Measurements from ENCODE around the gene LBX2.
"Not testable (repeated sequence)": the region's sequence is repeated elsewhere in the genome, so short reads cannot be mapped to it uniquely, and the experiment has no call there.

The LBX2 gene

DNA sequence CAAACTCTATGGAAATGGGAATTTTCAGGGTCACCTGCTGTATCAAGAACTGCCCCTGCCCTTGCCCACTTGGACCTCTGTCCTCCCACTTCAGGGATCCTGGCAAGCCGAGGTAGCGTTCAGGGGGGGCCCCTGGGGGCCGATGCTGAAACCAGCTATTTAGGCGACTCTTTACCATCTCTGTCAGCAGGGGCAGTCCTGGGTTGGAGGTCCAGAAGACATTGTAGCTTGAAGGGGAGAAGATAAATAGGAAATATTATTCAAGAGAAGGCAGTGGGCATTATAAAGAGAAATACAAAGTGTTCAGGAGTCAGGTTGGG lies 36.7 kb downstream of the LBX2 start:
- Mint-ChIP-seq H3K36me3 (ENCODE audit: low read depth) (peaks cover 11% of the 10 kb centered on the region), H3K9me3 (no peaks in the 10 kb centered on the region), H3K27ac (no peak overlapping the region), H3K4me3 (no peak overlapping the region), H3K4me1 (ENCODE audit: low read depth) (peaks cover 44% of the 10 kb centered on the region), H3K27me3 (no peaks in the 10 kb centered on the region)

DNA sequence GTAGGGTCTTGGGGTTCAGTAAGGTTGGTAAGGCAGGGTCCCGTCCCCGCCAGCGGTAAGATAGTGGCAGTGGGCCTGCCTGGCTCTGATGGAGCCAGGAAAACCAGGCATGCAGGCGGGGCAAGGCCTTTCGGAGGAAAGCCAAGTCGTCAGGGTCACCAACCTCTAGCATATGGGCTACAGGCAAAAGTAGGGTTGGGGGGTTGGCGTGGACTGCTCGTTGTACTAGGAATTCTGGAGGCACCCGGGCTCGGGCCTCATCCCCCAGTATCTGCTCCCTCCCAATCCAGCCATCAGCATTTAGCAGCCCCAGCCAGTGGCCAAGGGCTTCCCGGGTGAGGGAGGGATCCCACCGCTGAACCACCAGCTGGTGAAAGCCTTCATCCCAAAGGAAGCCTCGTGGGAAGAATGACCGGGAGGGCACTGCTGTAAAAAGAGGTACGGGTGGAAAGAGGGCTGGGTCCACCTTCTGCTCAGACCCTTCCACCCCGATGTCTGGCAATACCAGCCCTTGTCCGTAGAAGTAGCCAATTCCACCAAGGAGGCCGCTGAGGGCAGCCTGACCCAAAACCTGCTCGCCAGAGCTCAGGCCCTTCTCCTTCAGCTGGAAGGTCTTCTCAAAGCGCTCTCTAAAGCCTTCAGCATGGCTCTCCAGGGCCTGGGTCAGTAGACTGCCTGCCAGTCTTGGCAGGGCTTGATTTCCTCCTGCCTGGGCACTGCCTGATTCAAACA lies 37.2 kb downstream of the LBX2 start:
- Mint-ChIP-seq H3K27me3 (no peaks in the 10 kb centered on the region), H3K4me1 (ENCODE audit: low read depth) (peaks cover 45% of the 10 kb centered on the region), H3K27ac (no peak overlapping the region), H3K9me3 (no peaks in the 10 kb centered on the region), H3K4me3 (no peak overlapping the region), H3K36me3 (ENCODE audit: low read depth) (peaks cover 12% of the 10 kb centered on the region)

DNA sequence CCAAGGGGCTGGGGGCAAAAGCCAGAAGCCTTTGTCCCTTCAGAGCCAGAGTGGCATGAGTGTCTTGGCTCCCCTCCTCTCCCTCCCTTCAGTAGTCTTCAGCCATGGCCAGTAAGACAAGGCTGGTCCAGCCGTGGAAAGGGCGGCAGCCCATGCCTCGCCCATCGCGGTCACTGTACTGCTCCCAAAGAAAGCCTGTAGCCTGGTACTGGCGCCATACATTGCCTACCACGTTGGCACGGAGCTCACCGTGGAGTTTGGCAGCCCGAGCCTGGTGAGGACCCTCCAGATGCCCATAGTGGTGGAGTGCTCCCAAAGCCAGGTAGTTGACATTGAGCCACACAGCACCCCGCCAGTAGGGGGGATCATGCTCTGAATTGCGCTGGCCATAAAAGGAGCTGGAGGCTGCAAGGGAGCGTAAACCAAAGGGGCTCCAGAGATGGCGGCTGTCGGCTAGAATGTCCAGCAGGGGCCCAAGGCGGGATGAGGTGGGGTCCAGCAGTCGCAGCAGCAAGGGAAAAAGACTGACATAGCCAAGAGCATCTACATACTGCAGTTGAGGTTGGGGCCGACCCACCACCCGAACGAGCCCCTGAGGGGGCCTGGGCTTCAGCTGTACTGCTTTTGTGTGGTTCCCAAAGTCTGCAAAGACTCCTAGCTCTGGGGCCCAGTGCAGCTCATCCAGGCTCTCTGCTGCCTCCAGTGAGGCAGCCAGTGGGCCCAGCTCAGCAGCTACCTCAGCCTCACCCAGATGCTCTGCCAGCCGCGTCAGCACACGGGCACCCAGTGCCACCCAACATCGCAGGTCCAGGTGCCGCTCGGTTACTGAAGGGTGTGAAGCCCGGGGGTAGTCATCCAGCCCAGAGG lies 38.0 kb downstream of the LBX2 start:
- peaks cover 53% of the 10 kb centered on the region for H3K4me1 Mint-ChIP-seq (ENCODE audit: low read depth)
- no peaks in the 10 kb centered on the region for H3K9me3 Mint-ChIP-seq
- H3K4me3 Mint-ChIP-seq = no peak overlapping the region
- H3K27me3 Mint-ChIP-seq = no peaks in the 10 kb centered on the region
- H3K36me3 Mint-ChIP-seq (ENCODE audit: low read depth) = peaks cover 18% of the 10 kb centered on the region
- no peak overlapping the region for H3K27ac Mint-ChIP-seq

DNA sequence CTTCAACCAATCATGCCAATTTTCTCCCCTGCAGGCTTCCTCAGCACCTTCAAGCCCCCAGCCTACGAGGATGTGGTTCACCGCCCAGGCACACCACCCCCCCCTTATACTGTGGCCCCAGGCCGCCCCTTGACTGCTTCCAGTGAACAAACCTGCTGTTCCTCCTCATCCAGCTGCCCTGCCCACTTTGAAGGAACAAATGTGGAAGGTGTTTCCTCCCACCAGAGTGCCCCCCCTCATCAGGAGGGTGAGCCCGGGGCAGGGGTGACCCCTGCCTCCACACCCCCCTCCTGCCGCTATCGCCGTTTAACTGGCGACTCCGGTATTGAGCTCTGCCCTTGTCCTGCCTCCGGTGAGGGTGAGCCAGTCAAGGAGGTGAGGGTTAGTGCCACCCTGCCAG lies 39.2 kb downstream of the LBX2 start:
- Mint-ChIP-seq H3K4me1 (ENCODE audit: low read depth) (peaks cover 59% of the 10 kb centered on the region), H3K27ac (peak overlapping the region; percentile 52), H3K36me3 (ENCODE audit: low read depth) (peaks cover 27% of the 10 kb centered on the region), H3K4me3 (peak overlapping the region; percentile 96)
- H3K9me3 Mint-ChIP-seq, H3K27me3 Mint-ChIP-seq: not testable (repeated sequence)

DNA sequence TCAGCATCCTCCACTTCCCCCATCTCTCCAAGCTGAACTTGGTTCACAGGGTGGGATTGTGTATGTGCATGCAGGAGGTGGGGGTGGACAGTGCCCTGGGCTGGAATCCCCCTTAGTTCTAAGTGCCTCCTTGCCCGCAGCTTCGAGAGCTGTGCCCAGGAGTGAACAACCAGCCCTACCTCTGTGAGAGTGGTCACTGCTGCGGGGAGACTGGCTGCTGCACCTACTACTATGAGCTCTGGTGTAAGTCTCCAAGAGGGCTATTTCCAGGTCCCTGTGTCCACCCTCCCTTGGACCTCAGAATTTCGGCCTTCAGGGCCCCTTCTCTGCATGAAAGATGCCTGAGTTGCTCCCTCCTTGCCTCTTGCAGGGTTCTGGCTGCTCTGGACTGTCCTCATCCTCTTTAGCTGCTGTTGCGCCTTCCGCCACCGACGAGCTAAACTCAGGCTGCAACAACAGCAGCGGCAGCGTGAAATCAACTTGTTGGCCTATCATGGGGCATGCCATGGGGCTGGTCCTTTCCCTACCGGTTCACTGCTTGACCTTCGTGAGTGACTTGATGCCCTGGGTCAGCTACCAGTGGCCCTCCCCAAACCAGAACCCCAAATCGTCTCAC lies 39.8 kb downstream of the LBX2 start:
- Mint-ChIP-seq H3K4me1 (ENCODE audit: low read depth) (peaks cover 65% of the 10 kb centered on the region), H3K4me3 (peak overlapping the region; percentile 96), H3K36me3 (ENCODE audit: low read depth) (peaks cover 30% of the 10 kb centered on the region), H3K27ac (peak overlapping the region; percentile 52)
- H3K9me3 Mint-ChIP-seq, H3K27me3 Mint-ChIP-seq: not testable (repeated sequence)

DNA sequence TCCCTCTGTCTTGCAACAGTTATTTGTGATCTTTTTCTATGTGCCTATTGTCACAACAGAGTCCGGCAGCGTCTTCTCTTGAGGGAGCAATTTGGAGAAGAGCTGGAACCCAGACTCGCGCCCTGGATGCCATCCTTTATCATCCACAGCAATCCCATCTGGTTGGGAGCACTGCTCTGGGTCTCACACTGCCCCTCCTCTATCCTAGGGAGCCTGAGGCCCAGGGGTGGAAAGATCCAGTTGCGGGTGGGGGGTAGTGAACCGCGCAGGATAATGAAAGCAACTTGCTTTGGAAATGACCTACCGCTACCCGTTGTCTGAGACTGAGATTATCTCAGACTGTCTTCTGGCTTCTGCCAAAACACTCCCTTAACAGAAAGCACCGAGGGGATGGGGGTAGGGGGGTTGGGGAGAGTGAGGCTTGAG lies 40.5 kb downstream of the LBX2 start:
- H3K27ac Mint-ChIP-seq = peak overlapping the region; percentile 98
- peaks cover 67% of the 10 kb centered on the region for H3K4me1 Mint-ChIP-seq (ENCODE audit: low read depth)
- no peaks in the 10 kb centered on the region for H3K27me3 Mint-ChIP-seq
- peaks cover 30% of the 10 kb centered on the region for H3K36me3 Mint-ChIP-seq (ENCODE audit: low read depth)
- peak overlapping the region; percentile 96 for H3K4me3 Mint-ChIP-seq
- H3K9me3 Mint-ChIP-seq = no peaks in the 10 kb centered on the region

DNA sequence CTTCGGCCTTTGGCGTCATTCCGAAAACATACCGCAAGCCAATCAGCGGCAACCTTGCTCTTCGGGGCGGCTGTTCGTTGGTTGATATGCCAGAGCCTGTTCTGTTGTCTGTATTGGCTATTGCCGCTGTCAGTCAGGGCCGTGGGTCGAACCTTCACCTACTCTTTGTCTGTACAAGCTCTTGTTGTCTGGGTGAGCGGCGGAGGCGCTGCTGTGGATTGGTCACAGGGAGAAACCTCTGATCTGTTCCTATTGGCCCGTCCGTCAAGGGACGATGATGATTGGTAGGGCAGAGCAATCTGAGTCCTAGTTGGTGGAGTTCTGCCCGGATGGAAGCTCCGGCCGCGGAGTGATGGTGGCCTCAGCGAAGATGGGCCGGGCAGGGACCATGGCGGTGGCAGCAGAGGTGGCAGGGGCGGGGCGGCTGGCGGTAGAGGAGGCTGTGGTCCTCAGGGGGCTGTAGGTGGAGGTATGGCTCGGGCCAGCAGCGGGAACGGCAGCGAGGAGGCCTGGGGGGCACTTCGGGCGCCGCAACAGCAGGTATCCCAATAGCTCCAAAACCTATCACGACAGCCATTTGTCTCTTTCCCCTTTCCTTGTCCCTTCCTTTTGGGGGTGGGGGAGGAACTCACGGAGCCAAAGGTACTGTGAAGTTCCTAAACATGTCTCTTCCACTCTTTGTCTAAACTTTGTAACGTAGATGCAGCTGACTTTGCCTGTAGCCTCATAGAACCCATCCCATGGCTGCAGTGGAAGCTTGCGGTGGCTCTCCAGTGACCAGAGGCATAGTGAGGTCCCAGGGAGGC lies 41.1 kb downstream of the LBX2 start, which contains the start of gene WBP1:
Gene WBP1 (plus strand): TSS at position 307 of the 806 bp plus-strand sequence. CDS start 165 bp downstream, at position 472.
- Mint-ChIP-seq H3K4me3 (peak within 1 kb of the TSS; percentile 96), H3K9me3 (no peaks in the 10 kb centered on the region), H3K36me3 (ENCODE audit: low read depth) (peaks cover 29% of the 10 kb centered on the region), H3K27me3 (no peaks in the 10 kb centered on the region), H3K4me1 (ENCODE audit: low read depth) (peaks cover 63% of the 10 kb centered on the region), H3K27ac (peak within 1 kb of the TSS; percentile 98)

DNA sequence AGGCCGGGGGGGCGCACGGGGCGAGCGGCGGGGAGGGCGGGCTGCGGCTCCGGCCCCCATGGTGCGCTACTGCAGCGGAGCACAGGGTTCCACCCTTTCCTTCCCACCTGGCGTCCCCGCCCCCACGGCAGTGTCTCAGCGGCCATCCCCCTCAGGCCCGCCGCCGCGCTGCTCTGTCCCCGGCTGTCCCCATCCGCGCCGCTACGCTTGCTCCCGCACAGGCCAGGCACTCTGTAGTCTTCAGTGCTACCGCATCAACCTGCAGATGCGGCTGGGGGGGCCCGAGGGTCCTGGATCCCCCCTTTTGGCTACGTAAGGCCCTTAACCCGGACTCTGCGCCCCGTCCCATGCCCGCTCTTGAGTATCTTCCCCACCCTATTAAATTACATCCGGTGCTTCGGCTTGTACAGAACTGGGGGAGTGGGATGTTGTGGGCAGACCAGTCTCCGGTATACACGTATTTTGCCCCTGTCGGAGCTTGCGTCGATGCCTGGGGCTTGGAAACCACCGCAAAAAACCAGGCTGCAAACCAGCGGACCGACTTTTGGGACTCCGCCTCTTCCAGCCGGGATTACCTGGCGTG lies 41.8 kb downstream of the LBX2 start:
- Mint-ChIP-seq H3K27me3 (no peaks in the 10 kb centered on the region), H3K27ac (peak overlapping the region; percentile 98), H3K36me3 (ENCODE audit: low read depth) (peaks cover 22% of the 10 kb centered on the region), H3K4me3 (peak overlapping the region; percentile 96), H3K9me3 (no peaks in the 10 kb centered on the region), H3K4me1 (ENCODE audit: low read depth) (peaks cover 63% of the 10 kb centered on the region)

DNA sequence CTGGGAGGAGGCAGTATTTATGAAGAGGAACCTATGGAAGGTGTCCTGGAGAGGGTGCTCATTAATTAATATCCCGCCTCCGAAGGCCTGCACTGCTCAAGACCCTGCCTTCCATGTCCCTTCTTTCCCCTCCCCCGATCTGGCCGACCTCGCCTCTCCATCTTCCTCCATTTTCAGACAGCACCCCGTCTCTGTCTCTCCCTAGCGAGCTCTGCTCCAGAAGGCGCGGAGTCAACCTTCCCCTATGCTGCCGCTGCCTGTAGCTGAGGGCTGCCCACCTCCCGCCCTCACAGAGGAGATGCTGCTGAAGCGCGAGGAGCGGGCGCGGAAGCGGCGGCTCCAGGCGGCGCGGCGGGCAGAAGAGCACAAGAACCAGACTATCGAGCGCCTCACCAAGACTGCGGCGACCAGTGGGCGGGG lies 42.3 kb downstream of the LBX2 start:
- Mint-ChIP-seq H3K9me3 (no peaks in the 10 kb centered on the region), H3K36me3 (ENCODE audit: low read depth) (peaks cover 19% of the 10 kb centered on the region), H3K27ac (peak overlapping the region; percentile 94), H3K27me3 (no peaks in the 10 kb centered on the region), H3K4me3 (peak overlapping the region; percentile 96), H3K4me1 (ENCODE audit: low read depth) (peaks cover 67% of the 10 kb centered on the region)

DNA sequence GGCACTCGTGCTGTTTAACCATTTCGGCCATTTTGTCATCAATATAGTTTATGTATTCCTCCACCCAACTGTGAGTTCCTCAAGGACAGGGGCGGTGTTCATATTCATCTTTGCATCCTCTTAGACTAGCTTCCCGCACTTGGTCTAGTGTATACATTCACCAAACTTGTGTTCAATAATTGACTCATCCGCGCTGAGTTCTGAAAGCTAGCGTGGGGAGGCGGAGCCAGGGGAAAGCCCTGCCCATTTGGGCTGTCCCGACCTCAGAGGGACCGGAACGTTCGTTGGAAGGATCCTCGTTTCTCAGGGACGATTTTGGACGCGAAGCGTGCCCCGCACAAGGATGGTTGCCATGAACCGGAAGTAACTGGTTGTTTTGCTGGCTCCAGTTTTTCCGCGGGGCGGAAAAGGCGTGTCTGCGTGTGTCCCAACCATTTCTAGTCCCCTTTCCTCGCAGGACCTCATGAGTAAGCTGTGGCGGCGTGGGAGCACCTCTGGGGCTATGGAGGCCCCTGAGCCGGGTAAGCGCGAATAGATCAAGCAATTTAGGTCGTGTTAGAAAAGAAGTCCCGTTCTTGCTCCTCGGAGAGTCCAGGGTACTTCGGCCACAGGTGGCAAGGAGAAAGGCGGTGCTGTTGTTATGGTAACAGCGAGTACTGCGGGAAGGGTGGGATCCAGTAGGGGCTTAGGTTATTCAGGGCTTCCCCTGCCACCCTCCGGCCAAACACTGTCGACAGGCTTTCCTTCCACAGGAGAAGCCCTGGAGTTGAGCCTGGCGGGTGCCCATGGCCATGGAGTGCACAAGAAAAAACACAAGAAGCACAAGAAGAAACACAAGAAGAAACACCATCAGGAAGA lies 44.5 kb downstream of the LBX2 start, which contains the start of gene INO80B:
Gene INO80B (plus strand): TSS at position 434 of the 858 bp plus-strand sequence. CDS start 30 bp downstream, at position 464.
- peak within 1 kb of the TSS; percentile 96 for H3K4me3 Mint-ChIP-seq
- no peaks in the 10 kb centered on the region for H3K27me3 Mint-ChIP-seq
- peak within 1 kb of the TSS; percentile 94 for H3K27ac Mint-ChIP-seq
- peaks cover 64% of the 10 kb centered on the region for H3K4me1 Mint-ChIP-seq (ENCODE audit: low read depth)
- H3K36me3 Mint-ChIP-seq (ENCODE audit: low read depth) = peaks cover 19% of the 10 kb centered on the region
- H3K9me3 Mint-ChIP-seq = no peaks in the 10 kb centered on the region

DNA sequence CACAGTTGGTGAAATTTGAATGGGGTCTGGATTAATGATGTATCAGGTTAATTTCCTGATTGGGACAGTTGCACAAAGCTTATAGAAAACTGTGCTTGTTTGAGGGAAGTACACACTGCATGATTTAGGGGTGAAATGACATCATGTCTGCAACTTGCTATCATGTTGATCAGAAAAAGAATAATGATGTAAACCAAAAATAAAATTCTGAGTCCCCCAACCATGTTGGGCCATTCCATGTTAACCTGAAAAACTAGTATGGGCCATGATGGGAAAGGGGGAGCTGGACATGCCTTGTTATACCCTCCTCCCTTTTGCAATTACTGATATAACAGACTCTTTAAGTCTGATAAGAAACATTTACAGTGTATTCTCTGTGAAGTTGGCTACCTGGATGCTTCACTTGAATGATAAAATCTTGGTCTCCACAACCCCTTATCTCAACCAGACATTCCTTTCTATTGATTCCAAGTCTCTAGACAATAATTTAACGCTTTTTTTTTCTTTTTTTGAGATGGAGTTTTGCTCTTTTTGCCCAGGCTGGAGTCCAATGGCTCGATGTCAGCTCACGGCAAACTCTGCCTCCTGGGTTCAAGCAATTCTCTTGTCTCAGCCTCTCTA lies 48.7 kb downstream of the LBX2 start:
- Mint-ChIP-seq H3K4me1 (ENCODE audit: low read depth) (peaks cover 28% of the 10 kb centered on the region), H3K27ac (no peak overlapping the region), H3K27me3 (no peaks in the 10 kb centered on the region), H3K36me3 (ENCODE audit: low read depth) (peaks cover 5% of the 10 kb centered on the region), H3K4me3 (no peak overlapping the region), H3K9me3 (no peaks in the 10 kb centered on the region)

DNA sequence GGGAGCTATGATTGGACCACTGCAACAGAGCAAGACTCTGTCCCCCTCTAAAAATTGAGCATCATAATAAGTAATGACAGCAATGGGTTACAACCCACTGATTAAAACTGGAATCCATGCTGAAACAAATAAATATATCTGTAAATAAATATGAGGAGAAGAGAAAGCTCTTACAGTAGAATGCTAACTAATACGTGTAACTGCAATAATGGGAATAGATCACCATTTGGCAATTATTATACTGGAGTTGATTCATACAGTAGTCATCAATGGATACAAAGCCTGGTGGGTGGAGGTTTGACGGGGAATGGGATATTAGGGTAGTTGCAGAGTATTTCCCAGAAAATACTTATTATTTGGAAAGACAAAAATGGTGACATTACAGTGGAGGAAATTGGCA lies 50.6 kb downstream of the LBX2 start:
- no peaks in the 10 kb centered on the region for H3K27me3 Mint-ChIP-seq
- peaks cover 12% of the 10 kb centered on the region for H3K4me1 Mint-ChIP-seq (ENCODE audit: low read depth)
- H3K4me3 Mint-ChIP-seq = no peak overlapping the region
- H3K9me3 Mint-ChIP-seq = no peaks in the 10 kb centered on the region
- no peaks in the 10 kb centered on the region for H3K36me3 Mint-ChIP-seq (ENCODE audit: low read depth)
- no peak overlapping the region for H3K27ac Mint-ChIP-seq
